SK-N-SH treated with all-trans-retinoic acid at 6 μM for 48 hours (cell line): ENCODE measurements around the gene ADARB2.

ENCODE experiments used
- ATAC-seq: fragments of 200-7000 bp; cut with Tn5 transposase; 3 replicates; pipeline ENCODE4 v1.9.1; 2020; ENCODE audit warnings: mild to moderate bottlenecking, moderate library complexity
- BACH2 ChIP-seq: fragments of 250-450 bp; sonication (Bioruptor Pico); IDR thresholded peaks from 2 replicates; pipeline ENCODE4 v1.9.0; 2021; ENCODE audit warnings: mild to moderate bottlenecking, borderline replicate concordance
- CSDC2 ChIP-seq: fragments of 250-450 bp; sonication (Bioruptor Pico); IDR thresholded peaks from 2 replicates; pipeline ENCODE4 v1.5.0; 2020; ENCODE audit warnings: mild to moderate bottlenecking, moderate library complexity
- ESRRG ChIP-seq: fragments of 250-450 bp; sonication (Bioruptor Pico); IDR thresholded peaks from 2 replicates; pipeline ENCODE4 v1.6.1; 2021; ENCODE audit warnings: mild to moderate bottlenecking
- GLIS3 ChIP-seq: fragments of 250-450 bp; sonication (Bioruptor Pico); IDR thresholded peaks from 2 replicates; pipeline ENCODE4 v1.5.0; 2020; ENCODE audit warnings: mild to moderate bottlenecking, moderate library complexity
- ISL1 ChIP-seq: fragments of 250-450 bp; sonication (Bioruptor Pico); IDR thresholded peaks from 2 replicates; pipeline ENCODE4 v2.1.2; 2022; ENCODE audit warnings: mild to moderate bottlenecking, moderate library complexity
- OSR1 ChIP-seq: fragments of 250-450 bp; sonication (Bioruptor Pico); IDR thresholded peaks from 2 replicates; pipeline ENCODE4 v1.8.0; 2022; ENCODE audit warnings: moderate library complexity, mild to moderate bottlenecking, inconsistent platforms
- PPARA ChIP-seq: fragments of 250-450 bp; sonication (Bioruptor Pico); IDR thresholded peaks from 2 replicates; pipeline ENCODE4 v1.5.0; 2020; ENCODE audit warnings: mild to moderate bottlenecking, borderline replicate concordance
- RARB ChIP-seq: fragments of 250-450 bp; sonication (Bioruptor Pico); IDR thresholded peaks from 2 replicates; pipeline ENCODE4 v1.8.0; 2021; ENCODE audit warnings: mild to moderate bottlenecking, moderate library complexity
- SNAI2 ChIP-seq: fragments of 250-450 bp; sonication (Bioruptor Pico); IDR thresholded peaks from 2 replicates; pipeline ENCODE4 v1.5.0; 2020; ENCODE audit warnings: mild to moderate bottlenecking, moderate library complexity
- TOX ChIP-seq: fragments of 250-450 bp; sonication (Bioruptor Pico); IDR thresholded peaks from 2 replicates; pipeline ENCODE4 v1.8.0; 2021; ENCODE audit warnings: mild to moderate bottlenecking, moderate library complexity, borderline replicate concordance
- ZC3H10 ChIP-seq: fragments of 250-450 bp; sonication (Bioruptor Pico); IDR thresholded peaks from 2 replicates; pipeline ENCODE4 v1.5.1; 2021; ENCODE audit warnings: mild to moderate bottlenecking, moderate library complexity
- ZFP3 ChIP-seq: fragments of 250-450 bp; sonication (Bioruptor Pico); IDR thresholded peaks from 2 replicates; pipeline ENCODE4 v1.5.0; 2020; ENCODE audit warnings: mild to moderate bottlenecking, moderate library complexity
- ZFP30 ChIP-seq: fragments of 450-650 bp; formaldehyde crosslinking; IDR thresholded peaks from 2 replicates; pipeline ENCODE4 v1.5.0; 2022; ENCODE audit warnings: mild to moderate bottlenecking, moderate library complexity
- ZNF565 ChIP-seq: fragments of 450-650 bp; formaldehyde crosslinking; conservative IDR thresholded peaks from 2 replicates; pipeline ENCODE4 v1.5.0; 2020; ENCODE audit warnings: low read depth, mild to moderate bottlenecking, moderate library complexity
- ZNF70 ChIP-seq: fragments of 450-650 bp; formaldehyde crosslinking; IDR thresholded peaks from 2 replicates; pipeline ENCODE4 v1.5.0; 2020; ENCODE audit warnings: mild to moderate bottlenecking, moderate library complexity
- ZNF8 ChIP-seq: fragments of 450-650 bp; formaldehyde crosslinking; IDR thresholded peaks from 2 replicates; pipeline ENCODE4 v1.5.0; 2020; ENCODE audit warnings: mild to moderate bottlenecking, moderate library complexity
- TF ChIP-seq, protein P1 (sequence below): fragments of 250-450 bp; sonication (Bioruptor Pico); IDR thresholded peaks from 2 replicates; pipeline ENCODE4 v1.5.0; 2020; ENCODE audit warnings: mild to moderate bottlenecking, moderate library complexity
- TF ChIP-seq, protein P2 (sequence below): fragments of 250-450 bp; sonication (Bioruptor Pico); IDR thresholded peaks from 2 replicates; pipeline ENCODE4 v1.8.0; 2021; ENCODE audit warnings: low read depth, mild to moderate bottlenecking, moderate library complexity, borderline replicate concordance
- TF ChIP-seq, protein P3 (sequence below): fragments of 250-450 bp; sonication (Bioruptor Pico); IDR thresholded peaks from 2 replicates; pipeline ENCODE4 v1.8.0; 2020; ENCODE audit warnings: mild to moderate bottlenecking, moderate library complexity, borderline replicate concordance
- TF ChIP-seq, protein P4 (sequence below): fragments of 250-450 bp; sonication (Bioruptor Pico); IDR thresholded peaks from 2 replicates; pipeline ENCODE4 v1.5.1; 2020; ENCODE audit warnings: low read depth, mild to moderate bottlenecking, moderate library complexity

Gene ADARB2

DNA sequence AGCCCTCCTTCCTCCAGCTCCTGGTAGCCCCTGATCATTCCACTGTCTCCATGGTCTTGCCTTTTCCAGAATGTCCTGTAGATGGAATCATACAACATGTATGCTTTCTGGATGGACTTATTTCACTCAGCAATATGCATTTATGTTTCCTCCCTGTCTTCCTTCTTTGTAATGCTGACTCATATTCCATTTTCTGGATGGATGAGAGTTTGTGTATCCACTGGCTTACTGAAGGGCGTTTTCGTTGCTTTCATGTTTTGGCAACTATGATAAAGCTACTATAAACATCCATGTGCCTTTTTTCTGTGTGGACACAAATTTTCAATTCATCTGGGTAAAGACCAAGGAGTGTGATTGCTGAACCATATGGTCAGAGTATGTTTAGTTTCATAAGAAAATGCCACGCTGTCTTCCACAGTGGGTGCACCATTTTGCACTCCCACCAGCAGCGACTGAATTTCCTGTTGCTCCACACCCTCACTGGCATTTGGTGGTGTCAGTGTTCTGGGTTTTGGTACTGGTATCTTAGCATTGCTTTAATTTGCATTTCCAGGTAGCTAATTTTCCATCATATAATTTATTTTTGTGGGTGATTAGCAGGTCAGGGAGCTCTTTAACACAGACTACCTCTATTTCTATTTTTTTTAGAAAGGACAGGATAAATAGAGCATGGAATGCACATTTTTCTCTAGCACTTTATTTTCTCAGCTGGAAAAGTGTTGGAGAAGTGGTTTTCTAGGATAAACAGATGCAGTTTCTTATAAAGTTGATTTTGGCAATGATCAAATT is 429.0 kb downstream of the ADARB2 start:
- TF ChIP-seq ZNF565 (CRISPR knock-in tag) (no peak), ZFP30 (CRISPR knock-in tag) (no peak), SNAI2 (CRISPR knock-in tag) (no peak), CSDC2 (CRISPR knock-in tag) (no peak), ISL1 (no peak), ZFP3 (CRISPR knock-in tag) (no peak), TOX (CRISPR knock-in tag) (no peak), ZNF8 (CRISPR knock-in tag) (no peak), ZNF70 (no peak), BACH2 (CRISPR knock-in tag) (no peak), ESRRG (CRISPR knock-in tag) (no peak), GLIS3 (CRISPR knock-in tag) (no peak), OSR1 (CRISPR knock-in tag) (no peak)
- TF ChIP-seq, protein P1, sequence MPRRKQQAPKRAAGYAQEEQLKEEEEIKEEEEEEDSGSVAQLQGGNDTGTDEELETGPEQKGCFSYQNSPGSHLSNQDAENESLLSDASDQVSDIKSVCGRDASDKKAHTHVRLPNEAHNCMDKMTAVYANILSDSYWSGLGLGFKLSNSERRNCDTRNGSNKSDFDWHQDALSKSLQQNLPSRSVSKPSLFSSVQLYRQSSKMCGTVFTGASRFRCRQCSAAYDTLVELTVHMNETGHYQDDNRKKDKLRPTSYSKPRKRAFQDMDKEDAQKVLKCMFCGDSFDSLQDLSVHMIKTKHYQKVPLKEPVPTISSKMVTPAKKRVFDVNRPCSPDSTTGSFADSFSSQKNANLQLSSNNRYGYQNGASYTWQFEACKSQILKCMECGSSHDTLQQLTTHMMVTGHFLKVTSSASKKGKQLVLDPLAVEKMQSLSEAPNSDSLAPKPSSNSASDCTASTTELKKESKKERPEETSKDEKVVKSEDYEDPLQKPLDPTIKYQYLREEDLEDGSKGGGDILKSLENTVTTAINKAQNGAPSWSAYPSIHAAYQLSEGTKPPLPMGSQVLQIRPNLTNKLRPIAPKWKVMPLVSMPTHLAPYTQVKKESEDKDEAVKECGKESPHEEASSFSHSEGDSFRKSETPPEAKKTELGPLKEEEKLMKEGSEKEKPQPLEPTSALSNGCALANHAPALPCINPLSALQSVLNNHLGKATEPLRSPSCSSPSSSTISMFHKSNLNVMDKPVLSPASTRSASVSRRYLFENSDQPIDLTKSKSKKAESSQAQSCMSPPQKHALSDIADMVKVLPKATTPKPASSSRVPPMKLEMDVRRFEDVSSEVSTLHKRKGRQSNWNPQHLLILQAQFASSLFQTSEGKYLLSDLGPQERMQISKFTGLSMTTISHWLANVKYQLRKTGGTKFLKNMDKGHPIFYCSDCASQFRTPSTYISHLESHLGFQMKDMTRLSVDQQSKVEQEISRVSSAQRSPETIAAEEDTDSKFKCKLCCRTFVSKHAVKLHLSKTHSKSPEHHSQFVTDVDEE (CRISPR knock-in tag): no peak
- TF ChIP-seq, protein P2, sequence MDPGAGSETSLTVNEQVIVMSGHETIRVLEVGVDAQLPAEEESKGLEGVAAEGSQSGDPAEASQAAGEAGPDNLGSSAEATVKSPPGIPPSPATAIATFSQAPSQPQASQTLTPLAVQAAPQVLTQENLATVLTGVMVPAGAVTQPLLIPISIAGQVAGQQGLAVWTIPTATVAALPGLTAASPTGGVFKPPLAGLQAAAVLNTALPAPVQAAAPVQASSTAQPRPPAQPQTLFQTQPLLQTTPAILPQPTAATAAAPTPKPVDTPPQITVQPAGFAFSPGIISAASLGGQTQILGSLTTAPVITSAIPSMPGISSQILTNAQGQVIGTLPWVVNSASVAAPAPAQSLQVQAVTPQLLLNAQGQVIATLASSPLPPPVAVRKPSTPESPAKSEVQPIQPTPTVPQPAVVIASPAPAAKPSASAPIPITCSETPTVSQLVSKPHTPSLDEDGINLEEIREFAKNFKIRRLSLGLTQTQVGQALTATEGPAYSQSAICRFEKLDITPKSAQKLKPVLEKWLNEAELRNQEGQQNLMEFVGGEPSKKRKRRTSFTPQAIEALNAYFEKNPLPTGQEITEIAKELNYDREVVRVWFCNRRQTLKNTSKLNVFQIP (CRISPR knock-in tag): no peak
- TF ChIP-seq, protein P3, sequence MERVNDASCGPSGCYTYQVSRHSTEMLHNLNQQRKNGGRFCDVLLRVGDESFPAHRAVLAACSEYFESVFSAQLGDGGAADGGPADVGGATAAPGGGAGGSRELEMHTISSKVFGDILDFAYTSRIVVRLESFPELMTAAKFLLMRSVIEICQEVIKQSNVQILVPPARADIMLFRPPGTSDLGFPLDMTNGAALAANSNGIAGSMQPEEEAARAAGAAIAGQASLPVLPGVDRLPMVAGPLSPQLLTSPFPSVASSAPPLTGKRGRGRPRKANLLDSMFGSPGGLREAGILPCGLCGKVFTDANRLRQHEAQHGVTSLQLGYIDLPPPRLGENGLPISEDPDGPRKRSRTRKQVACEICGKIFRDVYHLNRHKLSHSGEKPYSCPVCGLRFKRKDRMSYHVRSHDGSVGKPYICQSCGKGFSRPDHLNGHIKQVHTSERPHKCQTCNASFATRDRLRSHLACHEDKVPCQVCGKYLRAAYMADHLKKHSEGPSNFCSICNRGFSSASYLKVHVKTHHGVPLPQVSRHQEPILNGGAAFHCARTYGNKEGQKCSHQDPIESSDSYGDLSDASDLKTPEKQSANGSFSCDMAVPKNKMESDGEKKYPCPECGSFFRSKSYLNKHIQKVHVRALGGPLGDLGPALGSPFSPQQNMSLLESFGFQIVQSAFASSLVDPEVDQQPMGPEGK: no peak
- TF ChIP-seq, protein P4, sequence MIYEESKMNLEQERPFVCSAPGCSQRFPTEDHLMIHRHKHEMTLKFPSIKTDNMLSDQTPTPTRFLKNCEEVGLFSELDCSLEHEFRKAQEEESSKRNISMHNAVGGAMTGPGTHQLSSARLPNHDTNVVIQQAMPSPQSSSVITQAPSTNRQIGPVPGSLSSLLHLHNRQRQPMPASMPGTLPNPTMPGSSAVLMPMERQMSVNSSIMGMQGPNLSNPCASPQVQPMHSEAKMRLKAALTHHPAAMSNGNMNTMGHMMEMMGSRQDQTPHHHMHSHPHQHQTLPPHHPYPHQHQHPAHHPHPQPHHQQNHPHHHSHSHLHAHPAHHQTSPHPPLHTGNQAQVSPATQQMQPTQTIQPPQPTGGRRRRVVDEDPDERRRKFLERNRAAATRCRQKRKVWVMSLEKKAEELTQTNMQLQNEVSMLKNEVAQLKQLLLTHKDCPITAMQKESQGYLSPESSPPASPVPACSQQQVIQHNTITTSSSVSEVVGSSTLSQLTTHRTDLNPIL (CRISPR knock-in tag): no peak
- TF ChIP-seq, all 23 proteins: peak for 0
- ATAC-seq: no peak

DNA sequence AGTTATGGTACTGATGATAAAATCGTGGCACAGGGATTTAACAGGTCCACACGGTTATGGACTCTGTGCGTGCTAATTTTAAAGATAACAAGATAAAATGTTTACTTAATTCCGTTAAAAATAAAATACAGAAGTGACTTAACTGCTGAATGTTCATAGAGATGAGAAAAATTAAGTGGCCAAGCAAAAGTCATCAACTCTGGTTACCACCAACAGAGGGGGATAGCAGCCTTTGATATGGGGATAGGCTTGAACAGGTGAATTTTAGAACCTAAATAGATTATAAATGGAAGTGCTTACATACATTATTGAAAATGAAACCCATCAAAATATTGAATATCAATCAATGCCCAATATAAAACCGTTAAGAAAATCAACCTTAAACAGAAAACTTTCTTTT is 436.2 kb downstream of the ADARB2 start:
- TF ChIP-seq CSDC2 (CRISPR knock-in tag) (no peak), ZFP3 (CRISPR knock-in tag) (no peak), RARB (no peak), GLIS3 (CRISPR knock-in tag) (no peak), ZC3H10 (CRISPR knock-in tag) (no peak), ZNF565 (CRISPR knock-in tag) (no peak), PPARA (no peak), BACH2 (CRISPR knock-in tag) (no peak), OSR1 (CRISPR knock-in tag) (no peak), ZNF8 (CRISPR knock-in tag) (no peak), ISL1 (no peak), ESRRG (CRISPR knock-in tag) (no peak)
- TF ChIP-seq, protein P2 (CRISPR knock-in tag): no peak
- TF ChIP-seq, protein P1 (CRISPR knock-in tag): no peak
- ATAC-seq: no peak
